ENCODE measurements around the gene TANC1.

Gene TANC1

DNA sequence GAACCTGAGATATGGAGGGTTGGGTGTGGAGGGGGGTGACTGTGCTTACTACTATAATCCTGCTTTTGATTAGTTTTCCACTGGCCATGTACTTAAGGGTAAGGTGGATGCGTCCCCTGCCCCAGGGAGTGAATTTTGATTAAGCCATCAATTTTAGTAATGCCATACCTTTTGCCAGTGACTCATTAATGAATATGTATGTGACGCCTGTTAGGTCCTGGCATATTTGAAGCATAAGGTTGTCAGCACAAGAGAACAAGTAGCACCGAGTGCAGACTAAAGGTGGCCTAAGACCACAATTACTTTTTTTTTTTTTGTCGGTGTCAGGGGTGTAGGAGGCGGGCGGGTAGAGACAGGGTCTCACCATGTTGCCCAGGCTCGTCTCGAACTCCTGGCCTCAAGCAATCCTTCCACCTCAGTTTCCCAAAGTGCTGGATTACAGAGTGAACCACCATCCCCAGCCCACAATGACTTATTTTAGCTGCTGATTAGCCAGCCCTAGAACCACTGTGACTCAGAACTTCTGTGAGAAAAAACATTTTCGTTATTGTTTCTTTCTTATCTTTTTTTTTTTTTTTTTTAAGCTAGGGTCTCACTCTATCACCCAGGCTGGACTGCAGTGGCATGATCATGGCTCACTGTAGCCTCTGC, 7.0 kb downstream of the TANC1 start:
- TF ChIP-seq, protein P1, sequence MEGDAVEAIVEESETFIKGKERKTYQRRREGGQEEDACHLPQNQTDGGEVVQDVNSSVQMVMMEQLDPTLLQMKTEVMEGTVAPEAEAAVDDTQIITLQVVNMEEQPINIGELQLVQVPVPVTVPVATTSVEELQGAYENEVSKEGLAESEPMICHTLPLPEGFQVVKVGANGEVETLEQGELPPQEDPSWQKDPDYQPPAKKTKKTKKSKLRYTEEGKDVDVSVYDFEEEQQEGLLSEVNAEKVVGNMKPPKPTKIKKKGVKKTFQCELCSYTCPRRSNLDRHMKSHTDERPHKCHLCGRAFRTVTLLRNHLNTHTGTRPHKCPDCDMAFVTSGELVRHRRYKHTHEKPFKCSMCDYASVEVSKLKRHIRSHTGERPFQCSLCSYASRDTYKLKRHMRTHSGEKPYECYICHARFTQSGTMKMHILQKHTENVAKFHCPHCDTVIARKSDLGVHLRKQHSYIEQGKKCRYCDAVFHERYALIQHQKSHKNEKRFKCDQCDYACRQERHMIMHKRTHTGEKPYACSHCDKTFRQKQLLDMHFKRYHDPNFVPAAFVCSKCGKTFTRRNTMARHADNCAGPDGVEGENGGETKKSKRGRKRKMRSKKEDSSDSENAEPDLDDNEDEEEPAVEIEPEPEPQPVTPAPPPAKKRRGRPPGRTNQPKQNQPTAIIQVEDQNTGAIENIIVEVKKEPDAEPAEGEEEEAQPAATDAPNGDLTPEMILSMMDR (IDR thresholded peaks at IDR 0.05; ENCODE audit: borderline replicate concordance, control extremely low read depth, extremely low read depth, insufficient read depth, missing control alignments) = no peak
- in situ Hi-C loops (cut with MboI; ENCODE audit: low sequenced_read_pairs, unreplicated experiment) = no loop called here
- DNase-seq (ENCODE audit: low spot score) = no peak

DNA sequence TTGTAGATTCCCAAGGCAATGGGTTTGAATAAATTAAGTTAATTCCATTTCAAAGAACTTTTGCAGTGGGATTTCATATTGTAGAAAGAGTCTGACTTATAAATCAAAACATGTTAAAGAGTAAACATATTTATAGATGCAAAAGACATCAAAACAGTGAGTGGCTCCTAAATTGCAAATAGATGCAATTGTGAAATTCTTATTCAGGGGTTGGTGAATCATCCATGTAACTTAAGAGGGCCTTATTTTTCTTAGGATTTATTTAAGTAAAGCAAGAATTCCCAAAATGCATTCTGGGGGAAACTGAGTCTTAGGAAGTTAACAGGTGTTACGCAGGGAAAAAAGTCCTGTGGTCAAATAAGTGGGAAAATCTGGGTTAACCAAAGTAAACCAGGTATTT, 11.3 kb downstream of the TANC1 start:
- DNase-seq (ENCODE audit: low spot score) = no peak
- TF ChIP-seq, protein P1 (IDR thresholded peaks at IDR 0.05; ENCODE audit: borderline replicate concordance, control extremely low read depth, extremely low read depth, insufficient read depth, missing control alignments) = no peak
- in situ Hi-C loops (cut with MboI; ENCODE audit: low sequenced_read_pairs, unreplicated experiment) = no loop called here

DNA sequence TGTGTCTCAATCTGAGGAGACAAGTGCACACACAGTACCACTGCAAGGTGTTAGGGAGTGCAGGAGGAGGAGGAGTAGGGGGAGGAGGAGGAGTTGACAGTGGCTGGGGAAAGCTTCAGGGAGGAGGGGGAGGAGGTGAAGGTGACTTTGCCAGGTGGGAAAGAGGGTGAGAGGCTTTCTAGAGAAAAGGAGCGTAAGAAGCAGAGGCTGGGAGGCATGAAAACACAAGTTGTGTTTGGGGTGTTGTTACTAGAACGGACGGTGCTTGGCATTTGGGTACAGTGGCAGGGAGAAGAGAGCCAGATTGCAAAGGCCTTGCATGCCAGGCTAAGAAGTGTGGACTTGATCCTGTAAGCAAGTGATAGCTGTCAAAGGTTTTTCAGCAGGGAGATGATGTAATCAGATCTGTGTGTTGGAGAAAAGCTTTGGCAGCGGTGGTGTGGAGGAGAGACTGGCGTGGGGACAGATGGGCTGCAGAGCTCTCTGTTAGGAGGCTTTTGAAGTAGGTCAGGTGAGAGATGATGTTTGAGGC, 16.2 kb downstream of the TANC1 start:
- DNase-seq (ENCODE audit: low spot score) = no peak
- in situ Hi-C loops (cut with MboI; ENCODE audit: low sequenced_read_pairs, unreplicated experiment) = no loop called here
- TF ChIP-seq, protein P1 (IDR thresholded peaks at IDR 0.05; ENCODE audit: borderline replicate concordance, control extremely low read depth, extremely low read depth, insufficient read depth, missing control alignments) = no peak

DNA sequence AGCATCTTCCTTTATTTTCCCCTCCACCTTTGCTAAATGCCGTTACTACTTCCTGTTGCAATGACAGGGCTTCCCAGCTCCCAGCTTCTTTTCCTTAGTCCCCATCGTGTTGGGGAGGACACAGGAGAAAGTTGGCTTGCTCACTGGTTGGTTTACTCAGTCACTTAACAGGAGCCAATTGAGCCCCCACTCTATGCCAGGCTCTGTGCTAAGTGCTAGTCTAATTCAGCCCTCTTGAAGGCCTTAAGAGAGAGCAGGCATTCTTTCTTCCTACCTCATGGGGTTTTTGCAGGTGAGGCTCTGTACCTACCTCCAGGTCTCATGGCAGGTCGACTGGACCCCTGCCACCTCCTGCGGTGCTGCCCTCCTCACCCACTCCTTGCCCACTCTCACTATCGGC, 20.1 kb downstream of the TANC1 start:
- in situ Hi-C loops (cut with MboI; ENCODE audit: low sequenced_read_pairs, unreplicated experiment) = no loop called here
- no peak for DNase-seq (ENCODE audit: low spot score)
- TF ChIP-seq, protein P1 (IDR thresholded peaks at IDR 0.05; ENCODE audit: borderline replicate concordance, control extremely low read depth, extremely low read depth, insufficient read depth, missing control alignments) = no peak

DNA sequence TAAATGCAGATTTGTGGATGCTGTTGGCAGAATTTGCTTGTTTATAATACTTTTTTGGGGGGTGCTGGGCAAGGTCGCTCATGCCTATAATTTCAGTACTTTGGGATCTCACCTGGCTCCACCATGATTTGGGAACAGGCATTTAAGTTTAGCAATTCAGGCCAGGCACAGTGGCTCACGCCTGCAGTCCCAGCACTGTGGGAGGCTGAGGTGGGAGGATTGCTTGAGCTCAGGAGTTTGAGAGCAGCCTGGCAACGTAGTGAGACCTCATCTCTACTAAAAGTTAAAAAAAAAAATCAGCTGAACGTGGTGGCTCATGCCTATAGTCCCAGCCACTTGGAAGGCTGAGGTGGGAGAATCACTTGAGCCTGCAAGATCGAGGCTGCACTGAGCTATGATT, 20.7 kb downstream of the TANC1 start:
- in situ Hi-C loops (cut with MboI; ENCODE audit: low sequenced_read_pairs, unreplicated experiment) = no loop called here
- TF ChIP-seq, protein P1 (IDR thresholded peaks at IDR 0.05; ENCODE audit: borderline replicate concordance, control extremely low read depth, extremely low read depth, insufficient read depth, missing control alignments) = no peak
- DNase-seq (ENCODE audit: low spot score) = no peak

DNA sequence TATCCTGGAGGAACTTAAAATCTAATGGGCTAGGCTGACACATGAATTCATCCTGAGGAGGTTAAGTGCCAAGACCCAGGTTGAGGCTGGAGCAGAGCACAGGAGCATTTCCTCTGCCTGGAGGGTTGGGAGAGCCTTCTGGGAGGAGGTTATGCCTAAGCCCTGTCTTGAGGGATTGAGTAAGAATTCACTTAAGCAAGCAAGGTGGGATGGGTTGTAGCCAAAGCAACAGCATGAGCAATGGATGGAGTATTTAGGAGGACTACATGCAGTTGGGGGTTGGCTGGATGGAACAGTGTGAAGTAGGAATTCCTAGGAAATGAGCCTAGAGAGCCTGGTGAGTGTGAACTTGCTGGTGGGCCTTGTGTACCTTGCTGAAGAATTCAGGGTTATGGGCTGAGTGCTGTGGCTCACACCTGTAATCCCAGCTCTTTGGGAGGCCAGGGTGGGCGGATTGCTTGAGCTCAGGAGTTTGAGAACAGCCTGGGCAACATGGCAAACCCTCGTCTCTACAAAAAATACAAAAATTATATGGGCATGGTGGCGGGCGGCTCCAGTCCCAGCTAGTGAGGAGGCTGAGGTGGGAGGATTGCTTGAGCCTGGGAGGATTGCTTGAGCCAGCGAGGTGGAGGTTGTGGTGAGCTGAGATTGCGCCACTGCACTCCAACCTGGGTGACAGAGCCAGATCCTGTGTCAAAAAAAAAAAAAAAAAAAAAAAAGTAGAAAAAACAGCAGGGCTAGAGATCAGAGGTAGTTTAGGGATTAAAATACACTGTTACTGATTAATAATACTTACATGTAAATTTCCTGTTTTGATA, 22.2 kb downstream of the TANC1 start:
- in situ Hi-C loops (cut with MboI; ENCODE audit: low sequenced_read_pairs, unreplicated experiment) = no loop called here
- no peak for DNase-seq (ENCODE audit: low spot score)
- TF ChIP-seq, protein P1 (IDR thresholded peaks at IDR 0.05; ENCODE audit: borderline replicate concordance, control extremely low read depth, extremely low read depth, insufficient read depth, missing control alignments) = no peak

Measured in GM13976 (cell line).